Activated CD8-positive, alpha-beta memory T cell treated with anti-CD3 and anti-CD28 coated beads, Interleukin-2, amount 50 U/mL, for 1 hour (primary cell): ENCODE measurements around the gene ZPLD1.

ENCODE experiments used
- DNase-seq: peaks from one replicate; pipeline ENCODE4 v3.0.0-alpha.2; 2020; ENCODE audit errors: extremely low read depth

ZPLD1 gene

DNA sequence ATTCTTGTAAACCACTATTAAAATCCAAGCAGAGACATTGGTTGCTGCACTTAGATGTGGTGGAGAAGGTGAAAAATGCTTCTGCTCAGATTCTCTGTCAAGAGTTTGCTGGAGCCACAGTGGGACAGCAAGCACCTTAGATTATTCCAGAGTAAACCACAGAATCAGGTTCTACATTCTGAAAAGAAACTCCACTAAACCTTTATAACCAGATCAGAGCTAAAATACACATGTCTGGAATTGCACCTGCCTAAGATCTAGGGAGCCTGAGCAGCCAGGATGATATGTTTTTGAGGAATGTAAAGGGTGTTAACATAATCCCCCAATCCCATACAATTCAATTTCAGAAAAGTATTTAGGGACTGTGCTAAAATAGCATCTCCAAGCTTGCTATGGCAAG lies at the start of gene ZPLD1:
ZPLD1 (plus strand) TSS at position 301 of the 400 bp plus-strand sequence. CDS start 3,473 bp downstream, outside the sequence.
- no peak for DNase-seq

DNA sequence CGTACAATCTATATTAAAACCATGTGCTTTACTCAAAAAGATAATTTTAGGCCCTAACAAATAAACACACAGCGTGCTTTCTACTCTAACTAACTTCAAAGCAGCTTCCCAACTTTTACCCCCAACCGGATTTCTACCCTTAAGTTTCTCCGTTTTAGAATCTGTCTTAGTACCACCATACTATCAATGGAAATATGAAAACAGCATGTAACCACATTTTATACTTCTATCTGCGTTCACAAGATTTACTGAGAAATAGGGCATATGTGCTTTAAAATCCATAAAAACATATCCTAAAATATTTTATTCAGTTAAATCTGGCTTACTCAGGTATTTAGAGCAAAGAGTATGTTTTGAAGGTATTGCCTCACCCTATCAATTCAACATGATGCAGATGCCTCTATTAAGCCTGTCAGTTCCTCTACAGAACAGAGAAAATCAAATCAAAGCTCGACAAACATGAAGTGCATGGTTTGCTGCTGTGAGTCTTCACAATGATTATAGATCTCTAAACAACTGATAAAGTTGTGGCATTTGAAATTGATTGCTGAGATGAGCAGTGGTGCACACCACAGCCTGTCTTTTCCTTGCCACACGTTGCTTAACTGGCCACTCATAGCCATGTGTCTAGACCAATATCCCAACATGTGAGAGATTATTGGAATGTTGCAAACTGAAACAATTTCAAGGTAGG lies 44.5 kb upstream of the ZPLD1 start:
- no peak for DNase-seq

DNA sequence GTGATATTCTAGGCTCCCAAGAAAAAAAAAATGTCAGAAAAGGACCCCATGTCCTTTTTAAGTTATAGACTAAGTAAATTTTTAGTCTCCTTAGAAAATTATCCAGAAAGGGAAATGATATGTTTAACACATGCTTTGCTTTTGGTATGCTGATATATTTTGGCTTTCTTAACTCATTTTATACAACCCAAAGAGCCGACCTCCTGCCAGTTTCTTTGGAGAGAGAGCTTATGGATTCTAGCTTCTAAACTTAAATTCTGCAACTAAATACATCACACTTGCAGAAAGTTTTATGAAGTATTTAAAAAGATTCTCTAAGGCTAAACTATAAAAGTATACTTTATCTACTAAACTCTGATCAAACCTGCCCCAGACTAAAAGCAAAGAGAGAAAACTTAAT lies 43.9 kb upstream of the ZPLD1 start:
- no peak for DNase-seq

DNA sequence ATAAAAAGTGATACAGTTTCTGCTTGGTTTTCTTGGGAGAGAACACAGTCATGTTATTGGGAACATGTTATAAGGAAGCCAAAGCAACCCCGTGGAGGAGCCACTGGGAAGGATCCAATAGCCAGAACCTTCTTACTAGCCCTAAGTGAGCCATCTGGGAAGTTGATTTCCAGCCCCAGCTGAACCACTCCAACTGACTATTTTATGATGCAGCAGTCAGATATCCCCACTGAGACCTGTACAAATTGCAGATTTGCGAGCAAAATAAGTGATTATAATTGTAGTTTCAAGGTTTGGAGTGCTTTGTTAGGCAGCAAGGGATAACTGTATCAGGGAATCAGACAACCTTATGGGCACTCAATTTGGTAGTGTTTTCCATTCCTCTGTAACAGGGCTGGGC lies 43.3 kb upstream of the ZPLD1 start:
- DNase-seq = no peak

DNA sequence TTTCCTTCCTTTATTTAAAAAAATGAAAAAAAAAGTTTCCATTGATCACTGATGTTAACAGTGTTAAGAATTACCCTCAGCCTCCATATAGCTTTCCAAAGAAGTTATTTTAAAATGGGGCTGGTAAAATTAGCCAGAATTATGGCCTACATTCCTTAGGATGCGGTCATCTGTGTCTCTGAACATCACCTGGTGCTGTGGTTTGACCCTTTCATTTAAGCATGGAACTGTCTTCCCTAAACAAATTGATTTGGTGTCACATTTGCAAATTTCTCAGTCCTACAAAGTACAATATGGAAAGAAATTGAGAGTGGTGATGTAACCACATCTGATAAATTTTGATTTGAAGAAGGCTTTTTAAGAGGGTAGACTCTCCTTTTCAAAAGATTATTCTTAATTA lies 40.3 kb upstream of the ZPLD1 start:
- DNase-seq = no peak

DNA sequence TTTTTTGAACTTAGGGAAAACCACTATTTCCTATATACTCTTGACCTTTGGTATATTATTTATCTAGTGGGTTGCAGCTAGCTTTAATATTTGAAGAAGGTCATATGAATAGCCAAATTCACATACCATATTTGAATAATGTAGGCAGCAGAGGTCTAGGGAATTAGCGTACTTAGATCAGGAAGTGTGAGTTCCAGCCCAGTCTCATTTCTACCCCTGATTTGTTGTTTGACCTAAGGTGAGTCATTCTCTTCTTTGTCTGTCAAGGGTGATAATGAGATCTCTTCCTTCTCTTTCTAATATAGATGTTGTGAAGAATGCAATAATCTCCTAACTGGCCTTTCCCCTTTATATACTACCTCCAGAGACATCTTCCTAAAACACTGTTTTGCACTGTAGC lies 36.6 kb upstream of the ZPLD1 start:
- DNase-seq = no peak

DNA sequence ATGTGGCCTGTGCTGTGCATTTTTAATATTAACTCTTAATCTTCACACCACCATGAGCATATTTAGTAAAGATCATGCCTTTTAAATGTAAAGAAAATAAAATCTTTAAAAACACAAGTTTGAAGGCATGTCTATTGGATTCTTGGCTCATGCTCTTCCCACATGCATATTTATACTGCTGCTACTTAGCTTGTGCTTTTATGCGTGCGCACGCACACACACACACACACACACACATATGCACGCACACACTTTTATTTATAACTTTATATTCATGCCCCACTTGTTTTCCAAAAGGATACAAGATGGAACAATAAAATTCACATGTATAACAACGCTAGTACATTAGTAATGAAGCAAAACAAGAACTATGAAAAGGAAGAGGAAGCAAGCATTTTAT lies 36.1 kb upstream of the ZPLD1 start:
- DNase-seq = no peak

DNA sequence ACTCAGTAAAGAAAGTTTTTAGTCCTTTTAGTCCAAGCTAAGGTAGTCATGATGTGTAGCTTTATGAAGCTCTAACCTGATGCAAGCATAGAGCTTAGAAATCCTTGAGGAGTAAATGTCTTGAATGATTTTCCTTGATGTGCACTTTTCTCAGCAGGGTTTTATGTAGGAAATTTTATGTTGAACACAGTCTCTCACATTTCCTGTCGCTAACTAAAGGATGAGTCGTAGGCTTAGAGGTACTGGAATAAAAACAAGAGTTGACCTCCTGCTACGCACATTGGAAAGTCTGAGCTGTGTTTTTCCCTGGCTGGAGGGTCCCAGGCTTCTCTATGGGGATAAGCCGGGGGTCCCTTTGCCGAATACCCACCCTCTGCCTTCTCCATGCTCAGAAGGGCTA lies 34.7 kb upstream of the ZPLD1 start:
- DNase-seq = no peak

DNA sequence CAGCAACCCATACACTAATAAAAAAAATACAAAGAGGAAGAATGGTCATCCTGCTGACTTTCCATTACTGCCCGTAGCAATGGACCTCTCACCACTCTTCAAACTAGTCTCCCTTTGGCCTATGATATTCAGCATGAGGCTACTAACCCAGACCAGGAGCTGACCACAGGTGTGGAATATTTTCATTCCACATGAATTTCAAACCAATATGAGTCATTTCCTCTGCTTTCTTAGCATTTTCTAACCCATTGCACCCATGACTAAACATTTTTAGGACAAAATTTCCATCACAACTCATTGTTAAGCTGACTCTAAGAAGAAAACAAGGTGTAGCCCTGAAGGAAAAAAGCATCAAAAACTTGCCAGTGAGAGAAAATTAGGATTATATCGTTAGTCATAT lies 34.0 kb upstream of the ZPLD1 start:
- no peak for DNase-seq

DNA sequence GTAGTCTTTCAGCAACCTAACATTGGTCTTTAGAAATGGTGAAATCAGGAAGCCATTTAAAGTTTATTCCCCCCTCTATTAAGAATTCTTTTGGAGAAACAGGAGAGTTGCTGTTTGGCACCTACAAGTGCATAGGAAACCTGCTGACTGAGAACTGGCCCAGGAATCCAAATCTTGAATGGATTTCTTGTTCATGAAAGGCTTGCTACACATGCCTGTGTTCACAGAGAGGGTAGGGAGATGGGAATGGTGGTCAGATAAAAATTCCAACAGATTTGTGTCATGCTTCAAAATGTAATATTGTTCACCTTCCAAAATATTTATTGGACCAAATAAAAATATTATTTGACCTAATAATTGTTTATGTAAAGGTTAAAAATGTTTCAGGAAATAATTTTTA lies 24.2 kb upstream of the ZPLD1 start:
- no peak for DNase-seq

DNA sequence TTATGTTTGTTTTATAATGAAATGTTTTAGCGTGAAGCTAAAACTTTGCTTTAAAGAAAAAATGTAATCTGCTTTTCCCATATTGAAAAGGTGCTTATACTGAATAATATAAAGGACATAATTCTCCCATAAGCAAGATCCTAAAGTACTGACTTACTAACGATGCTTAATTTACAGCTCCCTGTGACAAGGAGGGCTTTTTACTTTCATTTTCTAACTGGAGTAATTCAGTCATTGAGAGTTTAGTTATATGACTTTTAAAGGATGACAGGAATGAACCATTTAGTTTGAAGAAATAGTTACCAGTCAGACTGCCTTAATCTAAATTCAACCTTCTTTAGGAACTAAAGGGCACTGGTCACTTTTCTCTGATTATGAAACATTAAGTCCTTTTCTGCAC lies 19.3 kb upstream of the ZPLD1 start:
- DNase-seq = no peak

DNA sequence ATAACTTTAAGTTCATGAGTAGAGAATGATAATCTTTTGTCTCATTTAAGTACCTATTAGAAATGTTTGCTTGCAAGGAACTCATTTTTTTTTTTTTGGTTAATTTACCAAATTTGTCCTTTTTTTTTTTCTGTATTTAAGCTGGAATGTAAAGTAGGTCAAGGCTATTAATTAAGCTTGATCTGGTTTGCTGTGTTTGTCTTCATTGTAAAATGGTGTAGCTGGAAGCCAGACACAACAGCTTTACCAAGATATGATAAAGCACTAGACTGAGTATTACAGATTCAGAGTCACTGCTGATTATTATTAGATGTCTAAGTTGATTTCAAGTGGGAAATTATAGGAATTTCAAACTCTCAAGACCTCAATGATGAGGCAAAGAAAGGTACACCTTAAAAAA lies 15.0 kb upstream of the ZPLD1 start:
- no peak for DNase-seq

DNA sequence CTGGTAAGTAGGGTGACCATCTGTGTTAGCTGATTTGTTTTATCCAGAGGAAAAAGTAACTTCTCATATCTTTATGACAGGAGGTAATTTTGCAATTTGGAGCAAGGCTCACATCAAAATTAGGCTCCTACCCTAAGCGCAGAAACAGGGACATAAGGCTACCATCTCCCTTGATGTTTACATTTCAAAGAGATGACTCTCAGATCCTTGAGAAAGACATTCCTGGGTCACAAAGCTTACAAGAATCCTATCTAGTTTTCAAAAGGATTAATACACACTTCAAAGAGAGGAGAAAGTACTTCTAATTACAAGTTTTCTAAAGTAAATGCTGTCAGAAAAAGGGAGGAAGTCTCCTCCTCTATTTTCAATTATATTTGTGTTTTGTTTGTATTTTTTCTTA lies 7.0 kb downstream of the ZPLD1 start:
- DNase-seq = no peak

DNA sequence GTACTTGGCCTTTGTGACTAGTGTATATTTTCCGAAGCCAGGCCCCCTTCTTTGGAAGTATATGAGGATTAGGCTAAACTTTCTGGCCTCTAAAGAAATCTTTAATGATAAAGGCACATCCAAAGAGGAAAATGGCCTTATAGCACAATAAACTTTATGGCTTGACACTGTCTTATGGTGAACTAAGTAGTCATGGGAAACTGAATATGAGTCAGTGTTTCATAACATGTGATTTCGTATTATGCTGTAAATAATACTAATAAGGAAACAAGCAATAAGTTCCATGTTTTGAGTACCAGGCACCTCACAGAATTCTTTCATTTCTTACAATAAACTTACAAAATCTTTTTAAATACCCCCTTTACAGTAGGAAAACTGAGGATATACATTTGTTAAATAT lies 8.2 kb downstream of the ZPLD1 start:
- DNase-seq = no peak

DNA sequence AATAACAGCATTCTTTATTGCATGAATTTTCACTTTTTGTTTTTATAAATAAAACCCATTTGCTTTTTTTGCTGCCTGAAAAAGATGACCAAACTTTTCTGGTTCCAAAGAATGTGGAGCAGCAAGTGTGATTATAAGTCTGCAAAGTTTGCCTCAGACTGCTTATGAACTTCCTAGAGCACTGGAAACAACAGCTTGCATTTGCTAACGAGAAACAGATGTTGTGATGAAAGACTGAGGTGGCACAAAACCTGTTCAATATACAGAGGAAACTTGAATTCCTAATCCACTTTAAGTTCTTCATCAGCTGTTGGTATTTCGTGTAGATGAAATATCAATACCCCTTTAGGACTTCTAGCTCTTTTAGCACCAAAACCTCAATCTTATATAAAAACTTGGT lies 9.3 kb downstream of the ZPLD1 start:
- no peak for DNase-seq

DNA sequence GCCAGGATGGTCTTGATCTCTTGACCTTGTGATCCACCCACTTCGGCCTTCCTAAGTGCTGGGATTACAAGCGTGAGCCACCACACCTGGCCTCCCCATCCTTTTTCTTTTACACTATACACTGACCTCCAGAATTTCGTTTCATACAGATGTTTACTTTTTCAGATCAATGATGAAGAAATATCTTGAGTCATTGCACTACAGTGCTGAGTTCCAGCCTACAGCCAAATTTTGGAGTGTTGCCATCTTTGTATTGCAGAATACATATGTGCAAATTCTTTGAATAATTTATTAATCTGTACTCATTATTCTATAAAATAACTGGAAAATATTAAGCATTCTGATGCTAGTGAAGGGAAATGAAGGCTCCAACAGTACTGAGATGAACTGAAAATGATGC lies 12.5 kb downstream of the ZPLD1 start:
- DNase-seq = no peak

DNA sequence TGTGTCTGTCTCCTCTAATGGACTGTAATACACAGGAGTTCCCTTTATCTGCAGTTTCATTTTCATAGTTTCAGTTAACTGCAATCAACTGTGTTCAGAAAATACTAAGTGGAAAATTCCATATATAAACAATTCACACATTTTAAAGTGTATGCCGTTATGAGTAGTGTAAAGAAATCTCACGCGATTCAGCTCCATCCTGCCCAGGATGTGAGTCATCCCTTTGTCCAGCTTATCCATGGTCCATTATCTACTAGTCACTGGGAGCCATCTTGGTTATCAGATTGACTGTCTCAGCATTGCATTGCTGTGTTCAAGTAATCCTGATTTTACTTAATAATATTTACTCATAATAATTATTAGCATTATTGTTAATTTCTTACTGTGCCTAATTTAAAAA lies 14.5 kb downstream of the ZPLD1 start:
- DNase-seq = no peak

DNA sequence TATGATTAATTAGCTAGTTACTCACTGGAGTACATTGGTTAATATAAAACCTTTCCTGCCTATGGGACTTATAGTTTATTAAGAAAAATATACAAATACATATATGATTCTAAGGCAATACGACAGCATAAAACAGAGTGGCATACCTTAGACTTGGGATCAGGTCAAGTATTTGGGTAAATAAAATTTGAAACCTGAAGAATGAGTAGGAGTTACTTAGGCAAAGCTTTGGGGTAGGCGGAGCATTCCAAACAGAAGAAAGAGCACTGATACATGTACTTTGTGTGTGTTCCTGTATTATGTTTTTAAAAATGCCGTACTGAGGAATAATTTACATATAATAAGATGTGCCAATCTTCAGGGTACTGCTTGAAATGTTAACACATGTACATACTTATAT lies 15.1 kb downstream of the ZPLD1 start:
- DNase-seq = no peak

DNA sequence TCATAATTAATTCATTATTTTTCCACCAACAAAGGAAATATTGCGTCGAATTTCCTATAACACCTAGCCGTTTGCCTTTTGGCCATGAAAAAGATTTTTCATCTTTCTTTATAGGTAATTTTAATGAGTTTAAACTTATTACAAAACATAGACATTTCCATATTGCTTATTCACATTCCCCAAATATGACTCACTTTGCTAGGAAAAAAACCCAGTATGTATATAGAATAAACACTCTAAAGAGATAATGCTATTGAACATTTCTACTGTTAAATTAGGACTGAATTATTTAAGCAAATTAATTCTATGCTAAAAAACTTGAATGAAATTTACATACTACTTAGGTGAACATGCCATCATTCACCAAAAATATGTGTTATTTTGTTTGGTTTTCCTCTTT lies 16.2 kb downstream of the ZPLD1 start:
- no peak for DNase-seq

DNA sequence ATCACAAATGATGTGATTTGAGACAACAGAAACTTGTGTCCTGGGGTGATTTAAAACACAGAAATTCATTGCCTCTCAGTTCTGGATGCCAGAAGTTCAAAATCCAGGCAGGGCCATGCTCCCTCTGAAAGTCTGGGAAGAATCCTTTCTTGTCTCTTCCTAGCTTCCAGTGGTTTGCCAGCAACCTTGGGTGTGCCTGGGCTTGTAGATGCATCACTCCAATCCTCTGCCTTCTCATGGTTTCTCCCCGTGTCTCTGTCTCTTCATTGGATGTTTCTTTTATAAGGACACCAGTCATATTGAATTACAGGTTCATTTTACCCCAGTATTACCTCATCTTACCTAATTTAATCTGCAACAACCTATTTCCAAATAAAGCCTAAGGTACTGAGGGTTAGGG lies 16.7 kb downstream of the ZPLD1 start:
- no peak for DNase-seq

DNA sequence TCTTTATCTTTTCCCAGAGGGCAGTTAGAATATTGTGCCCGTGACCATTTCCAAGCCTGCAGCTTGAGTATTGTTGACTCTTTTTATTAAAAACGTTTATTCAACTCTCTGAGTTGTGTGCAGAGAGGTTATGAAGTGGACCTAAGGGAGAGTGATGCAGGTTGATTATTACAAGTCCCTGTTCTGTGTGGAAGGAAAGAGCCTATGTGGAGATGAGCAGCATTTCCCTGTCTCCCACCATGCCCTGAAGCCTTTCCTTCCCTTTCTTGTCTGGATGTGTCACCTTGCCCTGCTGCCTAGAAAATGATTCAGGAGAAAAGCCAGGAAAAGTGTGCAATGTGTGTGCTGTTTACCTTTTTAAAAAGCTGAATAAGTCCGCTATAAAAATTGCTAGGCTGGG lies 19.4 kb downstream of the ZPLD1 start:
- no peak for DNase-seq

DNA sequence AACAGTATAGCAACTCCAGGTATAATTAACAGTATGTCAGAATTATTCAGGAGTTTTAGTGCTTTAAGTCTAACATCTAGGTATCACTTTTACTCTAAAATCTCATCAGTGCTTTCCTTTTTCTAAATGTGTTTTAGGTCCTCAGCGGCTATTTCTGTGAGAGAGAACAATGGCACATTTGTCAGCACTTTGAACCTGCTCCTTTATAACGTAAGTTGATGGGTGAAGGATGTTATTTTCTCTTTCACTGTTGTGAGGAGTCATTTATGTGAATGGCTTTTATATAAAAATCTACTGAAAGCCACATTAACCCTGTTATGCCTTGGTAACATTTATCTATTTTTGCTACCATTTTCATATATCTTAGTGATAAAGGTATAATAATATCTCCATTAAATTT lies 22.8 kb downstream of the ZPLD1 start:
- DNase-seq = no peak

DNA sequence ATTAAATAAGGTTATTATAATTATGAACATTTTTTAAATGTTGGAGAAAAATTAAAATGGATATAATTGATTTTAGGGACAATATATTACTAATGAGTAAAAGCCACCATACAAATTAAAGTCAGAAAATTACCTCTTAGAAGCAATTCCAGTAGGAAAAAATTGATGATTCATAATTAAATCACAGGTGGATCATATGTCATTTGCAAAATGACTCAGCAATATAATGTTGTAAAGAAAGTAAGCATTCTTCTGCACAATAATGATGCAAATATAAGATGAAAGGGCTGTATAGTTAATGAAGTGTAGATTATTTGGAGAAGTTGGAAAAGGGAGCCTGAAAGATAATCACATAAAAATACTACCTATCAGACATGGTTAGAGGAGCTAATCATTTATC lies 25.8 kb downstream of the ZPLD1 start:
- DNase-seq = no peak

DNA sequence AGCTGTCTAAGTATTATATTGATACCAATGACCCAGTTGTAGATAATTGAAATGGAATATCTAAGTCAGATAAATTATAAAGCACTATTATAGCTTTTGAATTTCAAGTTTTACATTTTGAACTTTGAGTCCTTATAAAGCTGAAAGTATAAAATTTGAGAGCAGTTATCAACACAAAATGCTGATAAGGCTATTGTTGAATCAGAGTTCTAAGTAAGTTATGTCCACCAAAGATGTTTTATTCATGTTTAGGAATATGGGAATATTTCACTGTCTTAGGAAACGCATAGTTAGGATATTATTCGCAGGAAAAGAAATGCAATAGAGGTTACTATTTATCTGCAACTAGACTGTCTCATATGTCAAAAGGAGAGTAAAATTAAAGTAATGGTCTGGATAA lies 29.4 kb downstream of the ZPLD1 start:
- DNase-seq = no peak

DNA sequence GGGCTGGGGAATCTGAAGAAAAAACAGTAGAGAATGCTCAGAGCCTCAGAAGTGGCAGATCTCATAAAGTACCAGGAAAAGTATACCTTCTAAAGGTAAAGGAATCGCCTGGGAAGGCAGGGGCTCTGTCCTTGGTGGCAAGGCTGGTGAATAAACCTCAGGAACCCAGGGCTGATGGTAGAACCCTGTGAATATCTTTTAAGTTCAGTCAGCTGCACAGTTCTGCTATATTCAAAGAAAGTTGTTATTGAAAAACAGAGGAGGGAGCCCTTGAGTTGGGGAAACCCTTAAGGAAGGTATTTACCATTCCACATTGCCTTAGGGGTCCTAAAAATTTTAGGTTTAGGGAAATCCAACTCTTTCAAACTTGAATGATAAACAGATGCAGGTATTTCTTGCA lies 31.2 kb downstream of the ZPLD1 start:
- no peak for DNase-seq
